Measurements from ENCODE around the gene EPHA3.

EPHA3 gene

GRCh38 chr3:89367166-89367565, 259.7 kb downstream of the EPHA3 start:
- no peak for DNase-seq

- DNase-seq = peak; percentile 11
Measured at GRCh38 chr3:89368846-89369245, 261.4 kb downstream of the EPHA3 start.

GRCh38 chr3:89372456-89372855, 265.0 kb downstream of the EPHA3 start:
- peak; percentile 72 for DNase-seq

DNA sequence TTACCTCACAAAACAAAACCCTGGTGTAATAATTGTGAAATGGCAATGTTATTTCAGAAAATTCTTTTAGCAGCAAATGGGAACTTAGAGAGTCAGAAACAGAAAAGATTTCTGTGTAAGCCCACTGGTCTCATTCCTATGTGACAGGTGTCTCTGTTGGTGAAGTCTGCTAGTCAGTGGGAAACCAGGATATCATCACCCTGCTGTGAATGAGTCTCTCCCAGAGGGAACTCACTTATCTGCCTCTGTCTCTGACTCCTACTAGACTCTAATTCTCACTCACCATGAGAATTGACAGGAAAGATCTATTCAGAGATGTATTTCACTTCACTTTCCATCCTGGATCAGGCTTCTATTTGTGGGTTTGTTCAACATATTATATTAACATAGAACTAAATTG, 266.0 kb downstream of the EPHA3 start:
- DNase-seq = no peak

GRCh38 chr3:89375451-89375850, 268.0 kb downstream of the EPHA3 start:
- no peak for DNase-seq

- peak; percentile 72 for DNase-seq
Measured at GRCh38 chr3:89380016-89380415, 272.6 kb downstream of the EPHA3 start.

DNA sequence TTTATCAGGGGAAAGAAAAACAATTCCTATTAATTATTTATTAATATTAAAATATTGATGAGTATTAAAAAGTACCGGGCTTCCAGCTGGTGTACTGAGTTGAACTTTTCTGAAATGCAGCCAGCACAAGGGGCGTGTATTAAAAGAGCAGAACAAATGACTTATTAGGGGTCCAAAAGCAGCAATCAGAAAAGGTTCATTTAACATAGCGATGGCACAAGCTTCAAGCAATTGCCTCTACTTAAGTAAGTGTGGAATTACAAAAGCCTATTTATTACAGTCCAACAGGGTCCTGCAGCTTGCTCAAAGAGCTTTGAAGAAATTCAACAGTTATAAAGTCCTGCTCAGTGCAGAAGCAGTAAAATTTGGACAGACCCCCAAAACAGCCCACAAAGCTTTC, 285.6 kb downstream of the EPHA3 start:
- DNase-seq = no peak

DNA sequence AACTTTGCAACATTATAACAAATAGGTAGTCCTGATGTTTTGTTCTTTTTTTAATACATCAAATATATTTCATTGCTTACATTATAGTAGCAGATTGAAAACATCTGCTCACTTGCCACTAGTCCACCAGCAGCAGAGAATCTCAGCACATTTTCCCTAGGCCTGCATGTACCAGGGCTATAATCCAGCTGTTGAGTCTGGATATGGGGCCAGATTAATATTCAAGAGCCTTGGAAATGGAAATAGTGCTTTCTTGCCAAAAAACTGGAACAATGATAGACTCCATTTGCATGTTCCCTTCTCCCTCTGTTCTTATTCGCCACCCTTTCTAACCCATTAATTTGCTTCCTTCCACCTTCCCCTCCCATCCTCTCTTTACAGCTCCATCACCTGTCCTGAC, 288.0 kb downstream of the EPHA3 start:
- no peak for DNase-seq

DNA sequence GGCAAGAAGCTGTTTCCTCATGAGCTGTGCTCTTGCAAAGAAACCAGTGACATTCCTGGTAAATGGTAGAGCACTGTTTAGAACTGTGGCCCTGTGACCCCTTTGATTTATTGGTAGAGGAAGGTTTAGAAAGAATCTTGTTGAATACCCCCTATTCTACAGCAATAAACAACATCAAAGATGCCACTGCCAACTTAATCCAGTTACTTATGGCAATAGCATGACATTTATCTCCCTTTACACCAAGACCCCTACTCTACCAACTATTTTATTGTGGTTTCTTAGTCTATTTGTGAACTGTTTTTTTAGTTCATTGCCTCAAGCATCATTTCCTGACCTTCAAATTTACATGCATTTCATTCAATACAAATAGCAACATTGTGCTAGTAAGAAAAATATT, 288.6 kb downstream of the EPHA3 start:
- DNase-seq = no peak

GRCh38 chr3:89402051-89402450, 294.6 kb downstream of the EPHA3 start:
- peak; percentile 54 for DNase-seq

DNA sequence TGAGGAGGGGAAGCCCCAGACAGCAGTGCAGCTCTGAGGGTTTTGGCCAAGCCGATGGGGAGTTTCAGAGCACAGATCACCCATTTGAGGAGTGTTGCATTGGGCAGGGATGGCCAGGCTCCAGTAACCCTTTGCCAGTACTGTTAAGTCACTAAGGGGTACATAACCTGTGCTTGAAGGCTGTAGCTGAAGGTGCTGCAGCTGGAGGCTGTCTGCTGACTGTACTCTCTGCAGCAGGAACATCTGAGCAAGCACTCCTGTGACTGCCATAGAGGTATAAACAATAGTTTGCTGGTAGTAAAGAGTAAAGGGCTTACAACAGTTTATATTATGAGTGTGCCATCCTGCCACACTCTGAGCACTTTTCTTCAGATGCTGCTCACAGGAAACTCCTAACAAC, 297.8 kb downstream of the EPHA3 start:
- DNase-seq = no peak

- no peak for DNase-seq
Measured at GRCh38 chr3:89405593-89405992, 298.2 kb downstream of the EPHA3 start.

GRCh38 chr3:89411201-89411600, 303.8 kb downstream of the EPHA3 start:
- DNase-seq = no peak

DNA sequence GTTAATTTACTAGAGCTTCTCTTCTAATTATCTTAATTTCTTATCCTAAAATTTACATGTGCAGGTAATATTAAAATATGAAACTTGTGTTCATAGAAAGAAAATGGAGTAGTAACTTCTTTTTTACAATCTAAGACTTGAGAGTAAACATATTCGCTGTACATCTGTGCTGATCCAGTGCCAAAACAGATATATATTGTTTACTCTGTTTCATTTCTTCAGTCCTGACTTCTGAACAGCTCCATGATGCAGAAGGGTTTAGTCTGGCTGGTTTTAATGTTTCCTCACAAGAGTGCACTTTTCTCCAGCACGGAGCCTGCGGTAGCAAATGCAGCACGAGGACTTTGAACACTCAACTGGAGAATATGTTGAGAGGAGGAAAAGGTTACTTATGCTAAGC, 306.8 kb downstream of the EPHA3 start:
- DNase-seq = no peak

DNA sequence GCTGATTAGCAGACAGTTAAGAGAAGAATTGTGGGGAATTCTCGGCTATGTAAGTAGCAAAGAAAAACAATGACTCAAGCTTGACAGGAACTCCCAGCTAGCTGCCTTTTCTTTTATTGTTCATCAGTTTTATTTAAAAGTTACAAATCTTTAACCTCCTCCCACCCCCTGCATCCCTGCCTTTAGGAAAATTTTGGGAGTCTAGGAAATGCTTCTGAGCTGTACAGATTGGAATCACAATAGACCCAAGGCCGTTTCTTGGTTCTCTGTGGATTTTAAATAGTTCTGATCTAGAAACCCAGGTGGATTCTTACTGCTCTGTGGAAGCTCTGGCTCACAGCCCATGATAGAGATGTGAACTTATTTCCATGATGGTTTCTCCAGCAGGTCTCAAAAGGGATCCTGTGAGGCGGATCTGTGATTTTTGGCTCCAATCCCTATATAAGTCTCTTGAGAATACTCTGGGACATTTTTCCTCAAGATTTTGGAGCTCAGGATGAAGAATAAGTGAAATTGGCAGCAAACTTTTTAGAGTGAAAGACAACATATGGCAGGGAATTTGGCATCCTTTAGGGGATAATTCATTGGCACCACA, 312.3 kb downstream of the EPHA3 start:
- DNase-seq = peak; percentile 29

DNA sequence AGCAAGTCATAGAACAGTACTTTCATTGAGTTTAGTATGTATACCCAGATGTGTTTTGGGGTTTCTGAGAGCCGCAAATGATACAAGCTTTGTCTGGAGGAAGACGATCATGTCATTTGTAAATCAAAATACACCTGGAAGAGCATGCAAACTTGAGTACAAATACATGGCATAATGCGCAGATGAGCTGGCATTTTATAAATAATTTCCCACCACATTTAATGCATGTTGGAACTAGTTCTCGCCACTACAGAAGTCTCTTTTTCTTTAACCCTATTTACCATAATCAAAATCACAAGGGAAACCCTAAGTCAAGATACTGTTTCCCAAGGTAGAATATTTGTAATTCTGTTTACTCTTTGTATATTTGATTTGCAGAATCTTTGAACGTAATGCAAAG, 318.6 kb downstream of the EPHA3 start:
- no peak for DNase-seq

DNA sequence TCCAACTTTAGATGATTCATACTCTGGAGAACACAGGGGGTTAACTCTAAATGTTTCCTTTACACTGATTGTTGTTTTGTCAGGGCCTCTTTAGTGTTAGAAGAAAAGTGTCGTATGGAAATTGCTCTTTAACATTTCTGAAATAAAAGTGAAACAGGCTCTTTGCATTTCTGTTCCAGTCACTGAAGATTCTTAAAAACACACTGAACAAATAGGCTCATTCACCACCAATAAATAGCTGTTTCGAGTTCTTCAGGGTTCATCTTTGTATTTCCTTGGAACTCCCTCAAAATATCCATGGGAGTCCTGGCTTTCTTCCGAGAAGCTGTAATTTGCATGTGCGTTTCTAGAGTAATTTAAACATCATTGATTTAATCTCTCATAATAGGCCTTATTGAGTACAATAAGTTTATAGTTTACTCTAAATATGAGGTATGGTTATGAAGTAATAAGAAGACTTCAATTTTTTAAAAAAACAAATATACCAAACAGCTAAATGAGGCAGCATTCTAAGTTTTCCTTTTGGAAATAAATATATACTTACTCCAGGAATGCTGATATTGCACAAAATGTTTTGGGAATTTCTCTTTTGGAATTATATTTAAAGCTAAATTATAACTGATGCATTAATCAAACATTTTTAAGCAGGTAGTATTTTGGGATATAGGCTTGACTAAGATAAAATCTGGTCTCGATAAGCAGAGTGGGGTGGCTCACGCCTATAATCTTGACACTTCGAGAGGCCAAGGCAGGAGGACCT, 327.4 kb downstream of the EPHA3 start:
- DNase-seq = peak; percentile 10

DNA sequence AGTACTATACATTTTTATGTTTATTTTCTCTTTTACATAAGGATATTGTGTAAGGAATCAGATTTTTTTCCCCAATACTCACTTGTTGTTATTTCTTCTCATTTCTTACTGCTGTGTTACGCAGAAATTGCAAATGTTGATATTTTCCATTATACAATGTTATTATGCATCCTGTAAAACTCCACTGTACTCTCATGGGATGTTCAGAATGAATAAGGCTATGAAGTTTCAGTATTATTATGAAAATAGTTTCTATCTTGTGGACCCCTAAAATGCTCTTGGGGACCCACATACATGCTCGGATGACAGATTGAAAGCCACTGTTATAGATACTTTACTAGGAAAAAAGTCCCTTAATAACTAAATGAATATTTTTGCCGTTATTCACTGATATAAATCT, 329.4 kb downstream of the EPHA3 start:
- no peak for DNase-seq

DNA sequence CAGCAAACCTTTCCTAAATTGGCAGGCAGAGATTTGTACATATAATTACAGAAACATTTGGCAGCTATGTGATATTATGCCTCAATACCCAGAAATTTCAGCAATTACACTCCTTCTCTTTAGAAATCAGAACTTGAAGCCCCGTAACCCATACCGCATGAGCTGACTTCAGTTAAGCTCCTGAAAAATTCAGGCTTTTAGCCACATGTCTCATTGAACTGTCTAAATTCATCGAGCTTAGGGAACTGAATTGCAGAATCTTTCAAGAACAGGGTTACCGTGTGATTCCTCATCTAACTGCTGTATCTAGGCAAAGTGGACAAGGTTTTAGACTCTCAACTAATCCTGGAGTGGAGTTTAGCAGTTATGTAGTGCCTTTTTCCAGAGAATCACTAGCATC, 333.0 kb downstream of the EPHA3 start:
- DNase-seq = no peak

DNA sequence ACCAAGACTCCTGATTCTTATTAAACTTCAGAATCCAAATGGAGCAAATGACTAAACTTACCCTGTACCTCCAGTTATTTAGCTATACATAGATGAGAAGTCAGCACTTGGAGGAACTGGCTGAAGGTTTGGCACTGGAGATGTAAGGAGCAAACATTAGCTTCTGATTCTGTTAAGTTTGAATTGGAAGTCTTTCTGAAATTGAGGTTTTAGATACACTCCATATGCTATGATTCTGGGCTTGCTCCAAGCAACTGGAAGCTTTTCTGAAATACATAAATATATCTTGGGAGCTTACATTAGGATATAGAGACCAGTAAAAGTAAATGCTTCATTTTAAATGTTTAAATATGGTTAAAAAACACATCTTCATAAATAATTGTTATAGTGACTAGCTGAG, 333.7 kb downstream of the EPHA3 start:
- no peak for DNase-seq

- no peak for DNase-seq
Measured at GRCh38 chr3:89446593-89446992, 339.2 kb downstream of the EPHA3 start.

GRCh38 chr3:89447243-89447642, 339.8 kb downstream of the EPHA3 start:
- no peak for DNase-seq

GRCh38 chr3:89449086-89449485, 341.7 kb downstream of the EPHA3 start:
- DNase-seq = no peak

DNA sequence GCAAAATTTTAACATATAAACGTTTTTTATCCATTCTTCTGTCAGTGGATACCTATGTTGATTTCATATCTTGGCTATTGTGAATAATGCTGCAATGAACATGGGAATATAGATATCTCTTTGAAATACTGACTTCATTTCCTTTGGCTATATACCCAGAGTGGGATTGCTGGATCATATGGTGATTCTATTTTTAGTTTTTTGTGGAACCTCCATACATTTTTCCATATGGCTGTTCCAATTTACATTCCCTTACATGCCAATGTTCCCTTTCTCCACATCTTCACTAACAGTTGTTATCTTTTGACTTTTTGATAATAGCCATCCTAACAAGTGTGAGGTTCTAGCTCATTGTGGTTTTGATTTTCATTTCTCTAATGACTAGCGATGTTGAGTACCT, 344.6 kb downstream of the EPHA3 start:
- DNase-seq = no peak

- no peak for DNase-seq
Measured at GRCh38 chr3:89455240-89455639, 347.8 kb downstream of the EPHA3 start.
